GM10266 (cell line): ENCODE results near the gene PLPP1.

ENCODE experiments used
- DNase-seq: peaks from one replicate; pipeline ENCODE4 v3.0.0; 2012; ENCODE audit errors: extremely low spot score
- CTCF ChIP-seq: IDR thresholded peaks from 2 replicates; pipeline ENCODE4 v1.5.1; 2012; ENCODE audit warnings: mild to moderate bottlenecking, low read depth; ENCODE audit not compliant: control insufficient read depth, insufficient read depth; ENCODE audit errors: missing control alignments

PLPP1 gene

DNA sequence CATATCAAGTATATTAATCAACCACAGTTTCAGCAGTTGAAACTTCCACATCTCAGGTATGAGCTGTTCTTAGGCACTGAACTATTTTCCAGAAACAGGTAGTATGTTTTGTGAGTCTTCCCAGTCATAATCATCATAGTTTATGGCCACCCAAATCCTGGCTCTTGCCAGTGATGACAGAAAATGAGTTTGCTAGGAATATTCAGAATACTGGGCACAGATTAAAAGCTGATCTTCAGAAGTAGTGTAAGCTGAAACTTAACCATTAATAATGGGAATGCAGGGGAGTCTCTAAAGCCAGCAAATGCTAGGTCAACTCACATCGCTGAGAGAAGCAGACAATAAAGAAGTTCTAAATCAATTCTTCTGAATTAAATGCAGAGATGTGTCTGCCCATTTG is 64.5 kb downstream of the PLPP1 start:
- TF ChIP-seq CTCF: no peak
- DNase-seq: no peak

DNA sequence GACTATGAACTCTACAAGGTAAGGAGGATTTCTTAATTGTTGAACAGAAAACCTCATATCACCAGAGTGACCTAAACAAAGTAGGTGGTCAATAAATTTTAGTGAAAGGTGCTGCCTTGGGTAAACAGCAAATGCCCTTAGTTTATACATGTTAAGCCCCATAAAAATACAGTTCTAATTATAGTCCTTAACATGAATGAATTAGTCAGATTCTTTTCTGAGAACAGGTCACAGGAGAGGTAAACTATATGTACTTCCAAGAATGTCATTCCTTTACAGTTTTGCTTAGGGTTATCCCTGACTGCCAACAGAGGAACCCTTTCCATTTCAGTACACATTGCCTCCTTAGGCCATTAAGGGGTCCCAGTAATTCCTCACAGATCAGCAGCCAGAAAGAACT is 64.9 kb downstream of the PLPP1 start:
- DNase-seq: no peak
- no peak for TF ChIP-seq CTCF

GRCh38 chr5:55467862-55468551 is 66.8 kb downstream of the PLPP1 start:
- no peak for TF ChIP-seq CTCF
- DNase-seq: no peak

- no peak for TF ChIP-seq CTCF
- DNase-seq: no peak
Observed at GRCh38 chr5:55463613-55464012, 71.2 kb downstream of the PLPP1 start.

DNA sequence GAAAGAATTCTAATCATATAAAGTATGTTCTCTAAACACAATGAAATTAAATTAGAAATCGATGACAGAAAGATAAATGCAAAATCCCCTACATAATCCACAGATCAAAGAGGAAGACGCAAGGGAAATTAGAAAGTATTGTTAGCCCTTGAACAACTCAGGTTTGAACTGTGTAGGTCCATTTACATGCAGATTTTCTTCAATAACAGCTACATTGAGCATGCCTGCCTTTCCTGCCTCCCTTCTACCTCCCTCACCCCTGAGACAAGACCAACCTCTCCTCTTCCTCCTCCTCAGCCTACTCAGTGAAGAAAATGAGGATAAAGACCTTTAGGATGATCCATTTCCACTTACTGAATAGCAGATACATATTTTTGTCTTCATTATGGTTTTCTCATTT is 75.2 kb downstream of the PLPP1 start:
- TF ChIP-seq CTCF: no peak
- no peak for DNase-seq

- DNase-seq: no peak
- TF ChIP-seq CTCF: no peak
Observed at GRCh38 chr5:55456216-55456895, 78.4 kb downstream of the PLPP1 start.

- no peak for DNase-seq
- TF ChIP-seq CTCF: no peak
Observed at GRCh38 chr5:55454282-55454681, 80.5 kb downstream of the PLPP1 start.
